ENCODE results near the gene RRP1B.

- TF ChIP-seq, protein P1, sequence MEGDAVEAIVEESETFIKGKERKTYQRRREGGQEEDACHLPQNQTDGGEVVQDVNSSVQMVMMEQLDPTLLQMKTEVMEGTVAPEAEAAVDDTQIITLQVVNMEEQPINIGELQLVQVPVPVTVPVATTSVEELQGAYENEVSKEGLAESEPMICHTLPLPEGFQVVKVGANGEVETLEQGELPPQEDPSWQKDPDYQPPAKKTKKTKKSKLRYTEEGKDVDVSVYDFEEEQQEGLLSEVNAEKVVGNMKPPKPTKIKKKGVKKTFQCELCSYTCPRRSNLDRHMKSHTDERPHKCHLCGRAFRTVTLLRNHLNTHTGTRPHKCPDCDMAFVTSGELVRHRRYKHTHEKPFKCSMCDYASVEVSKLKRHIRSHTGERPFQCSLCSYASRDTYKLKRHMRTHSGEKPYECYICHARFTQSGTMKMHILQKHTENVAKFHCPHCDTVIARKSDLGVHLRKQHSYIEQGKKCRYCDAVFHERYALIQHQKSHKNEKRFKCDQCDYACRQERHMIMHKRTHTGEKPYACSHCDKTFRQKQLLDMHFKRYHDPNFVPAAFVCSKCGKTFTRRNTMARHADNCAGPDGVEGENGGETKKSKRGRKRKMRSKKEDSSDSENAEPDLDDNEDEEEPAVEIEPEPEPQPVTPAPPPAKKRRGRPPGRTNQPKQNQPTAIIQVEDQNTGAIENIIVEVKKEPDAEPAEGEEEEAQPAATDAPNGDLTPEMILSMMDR (IDR thresholded peaks at IDR 0.05; ENCODE audit: borderline replicate concordance, extremely low read depth, low read length, poor library complexity, severe bottlenecking), result no peak
- no peak for TF ChIP-seq EZH2 (IDR thresholded peaks at IDR 0.05; ENCODE audit: borderline replicate concordance, low read depth, low read length, severe bottlenecking)
These were observed 27.8 kb upstream of the RRP1B start for GRCh38 chr21:43631411-43632107.
